ENCODE measurements around the gene NKX2-1.

The NKX2-1 gene

GRCh38 chr14:36474593-36474992, 45.4 kb downstream of the NKX2-1 start:
- H3K4me2 ChIP-seq (ENCODE audit: low read length) = no peak overlapping the region
- no peaks in the 10 kb centered on the region for H3K36me3 ChIP-seq (ENCODE audit: control insufficient read depth, low read length)
- H4K20me1 ChIP-seq (ENCODE audit: control insufficient read depth, insufficient read depth, low read depth, low read length) = no peaks in the 10 kb centered on the region
- H3K4me3 ChIP-seq (ENCODE audit: low read length) = no peak overlapping the region
- H3K9me2 ChIP-seq (replicated peaks; ENCODE audit: control insufficient read depth, low read length) = no peaks in the 10 kb centered on the region
- H3F3A ChIP-seq (ENCODE audit: control insufficient read depth, insufficient read depth) = no peaks in the 10 kb centered on the region
- TF ChIP-seq CTCF (IDR thresholded peaks at IDR 0.05; ENCODE audit: low read depth, low read length, poor library complexity, severe bottlenecking) (no peak), EZH2phosphoT487 (IDR thresholded peaks at IDR 0.05; ENCODE audit: borderline replicate concordance, low read length) (no peak)
- no peaks in the 10 kb centered on the region for H3K79me2 ChIP-seq (ENCODE audit: control insufficient read depth, low read length)
- no peaks in the 10 kb centered on the region for H3K27me3 ChIP-seq (ENCODE audit: control insufficient read depth, low read length)
- H3K9me3 ChIP-seq (ENCODE audit: control insufficient read depth, insufficient read depth, low read length) = no peaks in the 10 kb centered on the region
- H3K27ac ChIP-seq (ENCODE audit: low read depth, low read length) = no peak overlapping the region
- H3K4me1 ChIP-seq (ENCODE audit: control insufficient read depth, low read length) = no peaks in the 10 kb centered on the region

GRCh38 chr14:36471431-36471830, 48.6 kb downstream of the NKX2-1 start:
- no peaks in the 10 kb centered on the region for H3F3A ChIP-seq (ENCODE audit: control insufficient read depth, insufficient read depth)
- no peaks in the 10 kb centered on the region for H3K9me2 ChIP-seq (replicated peaks; ENCODE audit: control insufficient read depth, low read length)
- no peaks in the 10 kb centered on the region for H3K4me1 ChIP-seq (ENCODE audit: control insufficient read depth, low read length)
- no peak overlapping the region for H3K4me3 ChIP-seq (ENCODE audit: low read length)
- H3K79me2 ChIP-seq (ENCODE audit: control insufficient read depth, low read length) = no peaks in the 10 kb centered on the region
- TF ChIP-seq CTCF (IDR thresholded peaks at IDR 0.05; ENCODE audit: low read depth, low read length, poor library complexity, severe bottlenecking) = no peak
- TF ChIP-seq EZH2phosphoT487 (IDR thresholded peaks at IDR 0.05; ENCODE audit: borderline replicate concordance, low read length) = no peak
- H3K27ac ChIP-seq (ENCODE audit: low read depth, low read length) = no peak overlapping the region
- no peaks in the 10 kb centered on the region for H4K20me1 ChIP-seq (ENCODE audit: control insufficient read depth, insufficient read depth, low read depth, low read length)
- H3K27me3 ChIP-seq (ENCODE audit: control insufficient read depth, low read length) = no peaks in the 10 kb centered on the region
- no peaks in the 10 kb centered on the region for H3K36me3 ChIP-seq (ENCODE audit: control insufficient read depth, low read length)
- no peaks in the 10 kb centered on the region for H3K9me3 ChIP-seq (ENCODE audit: control insufficient read depth, insufficient read depth, low read length)
- H3K4me2 ChIP-seq (ENCODE audit: low read length) = no peak overlapping the region

- Histone ChIP-seq H3K27me3 (ENCODE audit: control insufficient read depth, low read length) (no peaks in the 10 kb centered on the region), H4K20me1 (ENCODE audit: control insufficient read depth, insufficient read depth, low read depth, low read length) (no peaks in the 10 kb centered on the region), H3K4me1 (ENCODE audit: control insufficient read depth, low read length) (no peaks in the 10 kb centered on the region), H3K27ac (ENCODE audit: low read depth, low read length) (no peak overlapping the region), H3K4me2 (ENCODE audit: low read length) (no peak overlapping the region), H3F3A (ENCODE audit: control insufficient read depth, insufficient read depth) (no peaks in the 10 kb centered on the region), H3K9me2 (replicated peaks; ENCODE audit: control insufficient read depth, low read length) (no peaks in the 10 kb centered on the region), H3K4me3 (ENCODE audit: low read length) (no peak overlapping the region), H3K79me2 (ENCODE audit: control insufficient read depth, low read length) (no peaks in the 10 kb centered on the region), H3K9me3 (ENCODE audit: control insufficient read depth, insufficient read depth, low read length) (no peaks in the 10 kb centered on the region), H3K36me3 (ENCODE audit: control insufficient read depth, low read length) (no peaks in the 10 kb centered on the region)
- TF ChIP-seq EZH2phosphoT487 (IDR thresholded peaks at IDR 0.05; ENCODE audit: borderline replicate concordance, low read length) = no peak
- no peak for TF ChIP-seq CTCF (IDR thresholded peaks at IDR 0.05; ENCODE audit: low read depth, low read length, poor library complexity, severe bottlenecking)
These were observed 52.7 kb downstream of the NKX2-1 start for GRCh38 chr14:36467332-36467731.
